GM21390 (cell line): ENCODE results near the gene CAD.
"Not testable (repeated sequence)": the region's sequence is repeated elsewhere in the genome, so short reads cannot be mapped to it uniquely, and the experiment has no call there.

ENCODE experiments used
- ATAC-seq: cut with Tn5 transposase; IDR thresholded peaks from one replicate; pipeline ENCODE4 v1.9.1; 2021; ENCODE audit not compliant: unreplicated experiment

CAD gene

DNA sequence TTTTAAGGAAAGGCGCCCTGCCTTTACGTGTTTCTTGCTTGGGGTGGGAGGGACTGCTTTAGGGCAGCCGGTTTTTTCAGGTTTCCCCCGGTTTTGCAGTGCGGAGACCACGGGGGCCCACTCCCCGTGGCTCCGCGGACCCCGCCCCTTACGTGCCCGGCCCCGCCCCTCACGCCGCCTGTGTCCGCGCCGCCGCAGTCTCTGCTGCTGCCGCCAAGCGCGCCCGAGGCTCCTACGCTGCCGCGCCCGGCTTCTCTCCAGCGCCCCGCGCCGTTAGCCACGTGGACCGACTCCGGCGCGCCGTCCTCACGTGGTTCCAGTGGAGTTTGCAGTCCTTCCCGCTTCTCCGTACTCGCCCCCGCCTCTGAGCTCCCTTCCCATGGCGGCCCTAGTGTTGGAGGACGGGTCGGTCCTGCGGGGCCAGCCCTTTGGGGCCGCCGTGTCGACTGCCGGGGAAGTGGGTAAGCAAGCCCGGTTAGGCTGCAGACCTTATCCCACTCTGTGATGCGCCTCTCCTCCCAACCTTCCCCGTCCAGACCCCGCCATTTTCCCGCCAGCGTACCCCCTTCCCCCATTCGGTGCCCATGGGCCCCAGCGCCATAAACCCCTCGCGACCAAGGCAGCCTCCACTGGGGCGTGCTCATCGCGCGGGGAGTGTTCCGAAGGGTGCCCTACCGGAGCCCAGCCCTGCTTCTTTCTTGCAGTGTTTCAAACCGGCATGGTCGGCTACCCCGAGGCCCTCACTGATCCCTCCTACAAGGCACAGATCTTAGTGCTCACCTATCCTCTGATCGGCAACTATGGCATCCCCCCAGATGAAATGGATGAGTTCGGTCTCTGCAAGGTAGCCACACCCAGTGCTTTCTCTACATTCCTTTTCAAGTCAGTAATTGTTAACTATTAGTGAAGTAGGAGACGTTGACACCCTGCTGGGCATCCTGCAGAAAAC is at the start of gene CAD:
Gene CAD (plus strand): TSS at position 197 of the 949 bp plus-strand sequence. CDS start 183 bp downstream, at position 380.
- peak; percentile 87 for ATAC-seq

DNA sequence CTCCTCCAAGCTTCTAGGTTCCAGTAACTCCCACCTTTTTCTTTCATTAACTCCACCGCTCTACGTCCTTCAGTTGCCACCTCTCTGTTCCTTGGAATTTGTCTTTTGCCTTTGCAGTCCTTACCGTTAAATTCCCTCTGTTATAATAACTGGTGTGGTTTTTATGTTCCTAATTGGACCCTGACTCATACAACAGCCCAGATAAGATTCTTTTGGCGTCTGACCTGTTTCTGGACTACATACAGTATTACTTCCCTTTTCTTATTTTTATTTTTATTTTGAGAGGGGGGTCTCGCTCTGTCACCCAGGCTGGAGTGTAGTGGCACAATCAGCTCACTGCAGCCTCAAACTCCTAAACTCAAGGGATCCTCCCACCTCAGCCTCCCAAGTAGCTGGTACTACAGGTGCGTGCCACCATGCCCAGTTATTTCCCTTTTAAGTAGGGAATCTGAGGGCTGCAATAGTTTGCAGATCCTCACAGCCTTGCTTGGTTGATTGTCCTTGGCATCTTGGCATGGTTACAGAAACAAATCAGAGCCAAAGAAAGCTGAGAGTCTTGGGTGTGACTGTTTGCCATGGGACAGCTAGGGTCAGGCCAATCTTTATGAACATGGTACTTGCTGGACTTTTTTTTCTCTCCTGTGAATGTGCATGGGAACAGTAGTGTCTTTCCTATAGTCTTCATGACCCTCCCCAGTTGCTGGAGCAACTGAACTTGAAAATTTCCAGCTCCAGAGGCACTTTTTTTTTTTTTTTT is 46.4 kb upstream of the CAD start:
- ATAC-seq = no peak

DNA sequence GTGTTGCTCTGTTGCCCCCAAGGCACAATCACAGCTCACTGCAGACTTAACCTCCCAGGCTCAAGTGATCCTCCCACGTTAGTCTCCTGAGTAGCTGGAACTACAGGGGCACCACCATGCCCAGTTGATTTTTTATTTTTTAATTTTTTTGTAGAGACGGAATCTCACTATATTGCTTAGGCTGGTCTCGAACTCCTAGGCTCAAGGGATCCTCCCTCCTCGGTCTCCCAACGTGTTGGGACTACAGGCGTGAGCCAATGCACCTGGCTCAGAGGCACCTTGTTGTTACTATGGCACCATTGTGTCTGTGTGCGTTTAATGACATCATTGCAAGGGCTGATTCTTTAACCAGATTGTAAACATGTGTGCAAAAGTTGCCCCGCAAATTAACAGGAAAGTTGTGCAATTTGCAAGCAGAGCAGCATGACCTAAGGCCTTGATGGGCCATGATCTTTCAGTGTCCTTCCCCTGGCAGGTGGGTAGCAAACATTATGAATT is 45.8 kb upstream of the CAD start:
- ATAC-seq = no peak

GRCh38 chr2:27174638-27175037 is 42.5 kb upstream of the CAD start:
- ATAC-seq = no peak

GRCh38 chr2:27175330-27175729 is 41.8 kb upstream of the CAD start:
- ATAC-seq = no peak

DNA sequence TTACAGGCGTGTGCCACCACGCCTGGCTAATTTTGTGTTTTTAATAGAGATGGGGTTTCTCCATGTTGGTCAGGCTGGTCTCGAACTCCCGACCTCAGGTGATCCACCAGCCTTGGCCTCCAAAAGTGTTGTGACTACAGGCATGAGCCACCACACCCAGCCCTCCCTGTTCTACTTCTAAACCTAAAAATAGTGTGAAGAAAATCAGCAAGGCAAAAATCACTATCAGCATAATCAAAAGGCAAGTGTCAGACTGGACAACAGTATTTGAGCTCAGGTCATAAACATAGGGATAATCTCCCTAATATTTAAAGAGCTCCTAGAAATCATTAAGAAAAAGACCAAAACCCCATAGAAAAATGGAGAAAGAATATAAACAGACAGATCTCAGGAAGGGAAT is 41.4 kb upstream of the CAD start:
- not testable (repeated sequence) for ATAC-seq

DNA sequence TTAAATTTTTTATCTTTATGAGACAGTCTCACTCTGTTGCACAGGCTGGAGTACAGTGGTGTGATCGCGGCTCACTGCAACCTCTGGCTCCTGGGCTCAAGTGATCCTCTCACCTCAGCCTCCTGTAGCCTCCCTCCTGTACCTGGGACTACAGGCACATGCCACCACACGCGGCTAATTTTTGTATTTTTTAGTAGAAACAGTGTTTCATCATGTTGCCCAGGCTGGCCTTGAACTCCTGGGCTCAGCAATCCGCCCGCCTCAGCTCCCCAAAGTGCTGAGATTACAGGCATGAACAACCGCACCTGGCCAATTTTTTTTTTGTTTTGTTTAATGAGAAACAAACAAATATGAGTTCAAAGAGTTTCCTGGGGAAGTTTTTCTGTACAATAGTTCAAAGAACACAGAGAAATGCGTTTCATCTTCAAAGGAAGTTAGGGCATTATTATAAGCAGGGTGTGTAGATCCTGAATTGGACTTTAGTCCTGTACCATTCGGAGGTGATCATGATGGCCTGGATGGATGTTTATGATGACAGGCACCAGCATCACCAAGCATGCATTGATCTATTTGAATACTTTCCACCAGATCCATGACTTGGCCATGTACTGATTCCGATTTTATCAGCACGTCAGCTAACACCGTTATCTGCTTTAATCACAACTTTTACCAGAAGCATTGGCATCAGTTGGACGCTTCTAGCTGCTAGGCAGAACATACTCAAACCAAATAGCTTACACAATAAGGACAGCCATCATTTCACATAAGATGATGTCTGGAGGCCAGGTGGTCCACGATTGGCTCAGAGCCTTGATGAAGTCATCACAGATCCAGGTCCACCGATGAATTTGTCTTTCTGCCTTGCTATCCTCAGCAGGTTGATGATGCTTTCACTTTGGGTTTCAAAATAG is 39.5 kb upstream of the CAD start:
- ATAC-seq = no peak

DNA sequence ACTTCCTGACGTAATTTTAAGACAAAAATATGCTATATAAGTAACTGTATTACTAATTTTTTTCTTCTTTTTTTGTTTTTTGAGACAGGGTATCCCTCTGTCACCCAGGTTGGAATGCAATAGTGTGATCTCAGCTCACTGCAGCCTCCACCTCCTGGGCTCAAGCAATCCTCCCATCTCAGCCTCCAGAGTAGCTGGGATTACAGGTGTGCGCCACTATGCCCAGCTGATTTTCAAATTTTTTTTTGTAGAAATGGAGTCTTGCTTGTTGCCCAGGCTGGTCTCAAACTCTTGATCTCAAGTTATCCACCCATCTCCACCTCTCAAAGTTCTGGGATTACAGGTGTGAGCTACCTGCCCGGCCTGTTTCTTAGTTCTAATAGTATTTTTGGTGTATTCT is 38.7 kb upstream of the CAD start:
- ATAC-seq = no peak

- ATAC-seq = no peak
These were observed 37.7 kb upstream of the CAD start for GRCh38 chr2:27179344-27180000.

DNA sequence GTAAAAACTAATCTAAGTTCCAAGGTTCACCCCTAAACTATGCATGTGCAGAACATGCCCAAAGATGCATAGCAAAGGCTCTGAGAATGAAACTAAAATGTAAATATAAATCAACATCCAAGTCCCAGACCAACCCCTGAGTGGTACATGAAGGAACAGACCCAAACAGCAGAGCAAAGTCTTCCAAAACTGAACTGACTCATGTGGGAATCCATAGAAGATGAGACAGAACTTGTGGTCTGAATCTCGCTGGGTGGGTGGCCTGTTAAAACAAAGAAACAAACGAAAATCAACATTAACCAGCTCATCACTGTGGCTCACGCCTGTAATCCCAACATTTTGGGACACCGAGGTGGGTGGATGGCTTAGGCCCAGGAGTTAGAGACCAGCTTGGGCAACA is 34.8 kb upstream of the CAD start:
- no peak for ATAC-seq

GRCh38 chr2:27184115-27184514 is 33.1 kb upstream of the CAD start:
- no peak for ATAC-seq

GRCh38 chr2:27185331-27186026 is 31.7 kb upstream of the CAD start:
- no peak for ATAC-seq

- ATAC-seq = no peak
These were observed 30.4 kb upstream of the CAD start for GRCh38 chr2:27186613-27187345.

GRCh38 chr2:27189989-27190388 is 27.2 kb upstream of the CAD start:
- no peak for ATAC-seq

- peak; percentile 55 for ATAC-seq
These were observed 25.9 kb upstream of the CAD start for GRCh38 chr2:27191070-27191829.

GRCh38 chr2:27194538-27195354 is 22.4 kb upstream of the CAD start:
- no peak for ATAC-seq

GRCh38 chr2:27195799-27196198 is 21.4 kb upstream of the CAD start:
- ATAC-seq = not testable (repeated sequence)
